Loucy (cell line): ENCODE data around the gene SYNPO.

ENCODE experiments used
- H2AFZ ChIP-seq: fragments of 200-600 bp; sonication (generic); 2 replicates; pipeline ENCODE4 v1.6.0; 2016; ENCODE audit warnings: antibody characterized with exemption, mild to moderate bottlenecking, low read length, moderate library complexity
- H3F3A ChIP-seq: fragments of 200-600 bp; 2 replicates; pipeline ENCODE4 v1.6.0; 2016; ENCODE audit warnings: antibody characterized with exemption, low read depth, mild to moderate bottlenecking
- H3K27me3 ChIP-seq: fragments of 200-600 bp; sonication (generic); 2 replicates; pipeline ENCODE4 v1.6.1; 2014; ENCODE audit warnings: low read length, mild to moderate bottlenecking; ENCODE audit not compliant: insufficient read depth, poor library complexity, severe bottlenecking
- H3K36me3 ChIP-seq: fragments of 200-600 bp; sonication (generic); 2 replicates; pipeline ENCODE4 v1.6.1; 2016; ENCODE audit warnings: low read length; ENCODE audit not compliant: insufficient read depth
- H3K4me1 ChIP-seq: fragments of 200-600 bp; sonication (generic); 2 replicates; pipeline ENCODE4 v1.5.1; 2014; ENCODE audit warnings: low read length, mild to moderate bottlenecking; ENCODE audit not compliant: insufficient read depth, poor library complexity, severe bottlenecking
- H3K4me2 ChIP-seq: fragments of 200-600 bp; sonication (generic); 2 replicates; pipeline ENCODE4 v1.6.0; 2014; ENCODE audit warnings: antibody characterized with exemption, low read length, low read depth, mild to moderate bottlenecking; ENCODE audit not compliant: poor library complexity, severe bottlenecking
- H3K4me3 ChIP-seq: fragments of 200-600 bp; sonication (generic); 2 replicates; pipeline ENCODE4 v1.5.1; 2014; ENCODE audit warnings: low read length, mild to moderate bottlenecking, mixed read lengths; ENCODE audit not compliant: poor library complexity, severe bottlenecking
- H3K79me2 ChIP-seq: fragments of 200-600 bp; sonication (generic); 2 replicates; pipeline ENCODE4 v1.6.1; 2014; ENCODE audit warnings: low read length; ENCODE audit not compliant: insufficient read depth
- H3K9ac ChIP-seq: fragments of 200-600 bp; sonication (generic); 2 replicates; pipeline ENCODE4 v1.6.0; 2014; ENCODE audit warnings: mild to moderate bottlenecking, low read depth, low read length, moderate library complexity; ENCODE audit not compliant: poor library complexity, severe bottlenecking
- H3K9me2 ChIP-seq: fragments of 200-600 bp; sonication (generic); replicated peaks from 2 replicates; pipeline ENCODE4 v1.6.1; 2016; ENCODE audit warnings: low read depth, low read length, mixed read lengths
- H3K9me3 ChIP-seq: fragments of 200-600 bp; sonication (generic); 2 replicates; pipeline ENCODE4 v1.6.1; 2014; ENCODE audit warnings: mild to moderate bottlenecking, antibody characterized with exemption, low read length, low read depth; ENCODE audit not compliant: insufficient read depth
- H4K20me1 ChIP-seq: fragments of 200-600 bp; sonication (generic); 2 replicates; pipeline ENCODE4 v1.6.0; 2014; ENCODE audit warnings: antibody characterized with exemption, low read length, mild to moderate bottlenecking; ENCODE audit not compliant: insufficient read depth, poor library complexity, severe bottlenecking
- EZH2phosphoT487 ChIP-seq: fragments of 200-600 bp; IDR thresholded peaks from 2 replicates; pipeline ENCODE4 v1.6.1; 2018; ENCODE audit warnings: antibody characterized with exemption, mild to moderate bottlenecking, moderate library complexity, borderline replicate concordance
- TF ChIP-seq, protein P1 (sequence below): fragments of 200-600 bp; sonication (generic); conservative IDR thresholded peaks from 2 replicates; pipeline ENCODE4 v1.5.1; 2014; ENCODE audit warnings: mild to moderate bottlenecking, antibody characterized with exemption, low read length

SYNPO gene, protein sequence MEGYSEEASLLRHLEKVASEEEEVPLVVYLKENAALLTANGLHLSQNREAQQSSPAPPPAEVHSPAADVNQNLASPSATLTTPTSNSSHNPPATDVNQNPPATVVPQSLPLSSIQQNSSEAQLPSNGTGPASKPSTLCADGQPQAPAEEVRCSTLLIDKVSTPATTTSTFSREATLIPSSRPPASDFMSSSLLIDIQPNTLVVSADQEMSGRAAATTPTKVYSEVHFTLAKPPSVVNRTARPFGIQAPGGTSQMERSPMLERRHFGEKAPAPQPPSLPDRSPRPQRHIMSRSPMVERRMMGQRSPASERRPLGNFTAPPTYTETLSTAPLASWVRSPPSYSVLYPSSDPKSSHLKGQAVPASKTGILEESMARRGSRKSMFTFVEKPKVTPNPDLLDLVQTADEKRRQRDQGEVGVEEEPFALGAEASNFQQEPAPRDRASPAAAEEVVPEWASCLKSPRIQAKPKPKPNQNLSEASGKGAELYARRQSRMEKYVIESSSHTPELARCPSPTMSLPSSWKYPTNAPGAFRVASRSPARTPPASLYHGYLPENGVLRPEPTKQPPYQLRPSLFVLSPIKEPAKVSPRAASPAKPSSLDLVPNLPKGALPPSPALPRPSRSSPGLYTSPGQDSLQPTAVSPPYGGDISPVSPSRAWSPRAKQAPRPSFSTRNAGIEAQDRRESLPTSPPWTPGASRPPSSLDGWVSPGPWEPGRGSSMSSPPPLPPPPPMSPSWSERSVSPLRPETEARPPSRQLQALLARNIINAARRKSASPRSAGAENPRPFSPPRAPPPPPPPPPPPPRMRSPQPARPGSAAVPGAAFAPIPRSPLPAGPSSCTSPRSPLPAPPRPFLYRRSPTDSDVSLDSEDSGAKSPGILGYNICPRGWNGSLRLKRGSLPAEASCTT

DNA sequence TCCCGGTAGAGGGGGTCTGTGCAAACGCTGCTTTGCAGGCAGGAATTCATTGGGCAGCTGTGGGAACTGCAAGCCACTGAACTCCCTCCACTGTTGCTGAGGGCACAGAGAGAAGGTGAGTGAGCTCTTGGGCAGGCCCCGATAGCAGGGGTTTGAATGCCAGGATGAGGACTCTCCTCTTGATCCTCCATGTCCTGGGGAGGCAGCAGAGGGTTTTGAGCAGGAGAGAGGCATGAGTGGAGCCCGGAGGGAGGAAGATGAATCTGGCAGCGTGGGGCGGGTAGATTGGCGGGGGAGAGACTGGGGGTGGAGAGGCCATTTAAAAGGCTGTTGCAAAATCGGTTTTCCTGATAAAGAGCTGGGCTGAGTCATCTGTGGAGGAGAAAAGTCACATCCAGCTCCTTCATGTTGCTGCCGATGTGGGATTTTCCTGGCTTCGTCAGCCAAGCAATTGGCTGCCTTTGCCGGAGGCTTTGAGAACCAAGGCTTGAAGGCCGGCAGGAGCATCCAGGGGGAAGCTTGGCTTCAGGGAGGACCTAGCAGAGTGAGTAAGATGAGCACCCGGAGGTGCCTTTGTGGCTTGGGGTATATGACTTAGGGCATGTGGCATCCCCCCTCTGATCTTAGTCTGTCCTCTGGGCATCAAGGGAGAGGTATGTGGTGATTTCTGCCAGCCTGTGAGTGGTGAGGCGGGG, at the start of gene SYNPO:
SYNPO (plus strand) TSS at position 350 of the 695 bp plus-strand sequence. CDS start 7,616 bp downstream, outside the sequence.
- H3K9me3 ChIP-seq = no peaks in the 10 kb centered on the region
- H2AFZ ChIP-seq = no peak within 1 kb of the TSS
- no peak for TF ChIP-seq EZH2phosphoT487
- TF ChIP-seq, protein P1, sequence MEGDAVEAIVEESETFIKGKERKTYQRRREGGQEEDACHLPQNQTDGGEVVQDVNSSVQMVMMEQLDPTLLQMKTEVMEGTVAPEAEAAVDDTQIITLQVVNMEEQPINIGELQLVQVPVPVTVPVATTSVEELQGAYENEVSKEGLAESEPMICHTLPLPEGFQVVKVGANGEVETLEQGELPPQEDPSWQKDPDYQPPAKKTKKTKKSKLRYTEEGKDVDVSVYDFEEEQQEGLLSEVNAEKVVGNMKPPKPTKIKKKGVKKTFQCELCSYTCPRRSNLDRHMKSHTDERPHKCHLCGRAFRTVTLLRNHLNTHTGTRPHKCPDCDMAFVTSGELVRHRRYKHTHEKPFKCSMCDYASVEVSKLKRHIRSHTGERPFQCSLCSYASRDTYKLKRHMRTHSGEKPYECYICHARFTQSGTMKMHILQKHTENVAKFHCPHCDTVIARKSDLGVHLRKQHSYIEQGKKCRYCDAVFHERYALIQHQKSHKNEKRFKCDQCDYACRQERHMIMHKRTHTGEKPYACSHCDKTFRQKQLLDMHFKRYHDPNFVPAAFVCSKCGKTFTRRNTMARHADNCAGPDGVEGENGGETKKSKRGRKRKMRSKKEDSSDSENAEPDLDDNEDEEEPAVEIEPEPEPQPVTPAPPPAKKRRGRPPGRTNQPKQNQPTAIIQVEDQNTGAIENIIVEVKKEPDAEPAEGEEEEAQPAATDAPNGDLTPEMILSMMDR = no peak
- no peaks in the 10 kb centered on the region for H4K20me1 ChIP-seq
- H3F3A ChIP-seq = no peaks in the 10 kb centered on the region
- no peak within 1 kb of the TSS for H3K4me3 ChIP-seq
- no peak within 1 kb of the TSS for H3K4me2 ChIP-seq
- H3K9me2 ChIP-seq = no peaks in the 10 kb centered on the region
- H3K36me3 ChIP-seq = no peaks in the 10 kb centered on the region
- H3K79me2 ChIP-seq = no peaks in the 10 kb centered on the region
- no peaks in the 10 kb centered on the region for H3K27me3 ChIP-seq
- H3K4me1 ChIP-seq = no peaks in the 10 kb centered on the region
- no peak within 1 kb of the TSS for H3K9ac ChIP-seq

- Histone ChIP-seq H3K9me2 (no peaks in the 10 kb centered on the region), H3K27me3 (no peaks in the 10 kb centered on the region), H4K20me1 (no peaks in the 10 kb centered on the region), H3F3A (no peaks in the 10 kb centered on the region), H3K79me2 (no peaks in the 10 kb centered on the region), H3K9me3 (no peaks in the 10 kb centered on the region), H3K4me3 (no peak overlapping the region), H3K36me3 (no peaks in the 10 kb centered on the region), H3K4me2 (no peak overlapping the region), H3K4me1 (peaks cover under 1% of the 10 kb centered on the region), H2AFZ (no peak overlapping the region), H3K9ac (no peak overlapping the region)
- TF ChIP-seq EZH2phosphoT487 = no peak
- TF ChIP-seq, protein P1 = no peak
Observed at GRCh38 chr5:150590979-150591695, 49.3 kb upstream of the SYNPO start.

GRCh38 chr5:150593593-150593992, 46.9 kb upstream of the SYNPO start:
- Histone ChIP-seq H3K9me2 (no peaks in the 10 kb centered on the region), H3K4me1 (peaks cover 10% of the 10 kb centered on the region), H3K4me3 (no peak overlapping the region), H3K36me3 (no peaks in the 10 kb centered on the region), H3K79me2 (no peaks in the 10 kb centered on the region), H2AFZ (no peak overlapping the region), H3K4me2 (no peak overlapping the region), H4K20me1 (no peaks in the 10 kb centered on the region), H3K27me3 (no peaks in the 10 kb centered on the region), H3K9me3 (no peaks in the 10 kb centered on the region), H3K9ac (no peak overlapping the region), H3F3A (no peaks in the 10 kb centered on the region)
- TF ChIP-seq, protein P1 = no peak
